RWPE1 (cell line): ENCODE measurements around the gene RAG1.

Experiments used
- CTCF ChIA-PET: fragments of 350-600 bp; sonication (Branson Sonifier 250); formaldehyde crosslinking; extraction: SDS; loops from one replicate; lab custom pipeline; 2021; lab: Yijun Ruan, JAX
- POLR2A ChIA-PET: fragments of 400-600 bp; formaldehyde crosslinking; extraction: SDS; loops from one replicate; lab custom pipeline; 2020; ENCODE audit warnings: antibody characterized with exemption; ENCODE audit not compliant: low non-redundant PET; lab: Yijun Ruan, JAX
- DNase-seq: peaks from one replicate; pipeline ENCODE4 v3.0.0; 2012; ENCODE audit warnings: low spot score
- H3K27ac ChIP-seq: fragments of 450-650 bp; 2 replicates; pipeline ENCODE4 v1.5.1; 2017
- TF ChIP-seq, protein P1 (sequence below): fragments of 450-650 bp; conservative IDR thresholded peaks from 2 replicates; pipeline ENCODE4 v1.5.1; 2017; ENCODE audit warnings: low read depth, mild to moderate bottlenecking

Gene RAG1

DNA sequence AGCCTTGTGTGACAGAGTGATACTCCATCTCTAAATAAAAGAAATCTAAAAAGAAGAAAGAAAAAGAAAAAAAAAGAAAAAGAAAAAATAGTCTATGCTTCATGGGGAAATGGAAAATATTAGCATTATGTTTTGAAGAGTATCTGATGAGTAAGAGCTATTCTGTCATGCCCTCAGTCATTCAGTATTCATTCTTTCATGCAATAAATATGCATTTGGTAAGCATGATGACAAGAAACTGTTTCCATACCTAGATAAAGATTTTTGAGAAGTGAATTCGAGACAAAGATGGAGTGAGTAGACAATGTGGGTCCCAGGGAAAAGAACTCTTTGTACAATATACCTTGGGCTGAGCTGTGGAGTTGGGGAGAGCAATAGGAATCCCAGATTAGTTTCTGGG lies 20.3 kb downstream of the RAG1 start:
- no peak overlapping the region for H3K27ac ChIP-seq
- no peak for DNase-seq
- POLR2A ChIA-PET: no interaction called here
- TF ChIP-seq, protein P1, sequence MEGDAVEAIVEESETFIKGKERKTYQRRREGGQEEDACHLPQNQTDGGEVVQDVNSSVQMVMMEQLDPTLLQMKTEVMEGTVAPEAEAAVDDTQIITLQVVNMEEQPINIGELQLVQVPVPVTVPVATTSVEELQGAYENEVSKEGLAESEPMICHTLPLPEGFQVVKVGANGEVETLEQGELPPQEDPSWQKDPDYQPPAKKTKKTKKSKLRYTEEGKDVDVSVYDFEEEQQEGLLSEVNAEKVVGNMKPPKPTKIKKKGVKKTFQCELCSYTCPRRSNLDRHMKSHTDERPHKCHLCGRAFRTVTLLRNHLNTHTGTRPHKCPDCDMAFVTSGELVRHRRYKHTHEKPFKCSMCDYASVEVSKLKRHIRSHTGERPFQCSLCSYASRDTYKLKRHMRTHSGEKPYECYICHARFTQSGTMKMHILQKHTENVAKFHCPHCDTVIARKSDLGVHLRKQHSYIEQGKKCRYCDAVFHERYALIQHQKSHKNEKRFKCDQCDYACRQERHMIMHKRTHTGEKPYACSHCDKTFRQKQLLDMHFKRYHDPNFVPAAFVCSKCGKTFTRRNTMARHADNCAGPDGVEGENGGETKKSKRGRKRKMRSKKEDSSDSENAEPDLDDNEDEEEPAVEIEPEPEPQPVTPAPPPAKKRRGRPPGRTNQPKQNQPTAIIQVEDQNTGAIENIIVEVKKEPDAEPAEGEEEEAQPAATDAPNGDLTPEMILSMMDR: no peak
- CTCF ChIA-PET: no interaction called here

DNA sequence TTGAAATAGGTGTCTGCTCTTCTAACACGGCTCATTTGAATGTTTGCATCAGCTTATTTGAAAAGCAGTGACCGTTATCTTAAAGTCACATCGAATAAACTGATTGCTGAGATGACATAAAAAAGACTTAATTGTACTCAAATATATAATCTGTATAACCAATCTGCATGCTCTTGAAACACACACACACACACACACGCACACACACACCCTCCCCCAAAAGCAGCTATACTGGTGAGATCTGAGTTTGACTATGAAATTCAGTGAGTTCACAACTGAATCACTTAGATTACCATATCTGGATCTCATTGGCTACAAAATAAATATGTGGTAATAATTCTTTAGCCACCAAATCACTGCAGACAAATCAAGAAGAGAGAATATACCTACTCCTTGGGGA lies 22.7 kb downstream of the RAG1 start:
- TF ChIP-seq, protein P1: no peak
- H3K27ac ChIP-seq: no peak overlapping the region
- ChIA-PET CTCF (interaction anchor here (0.6 kb wide), 1 partner anchor 969 kb away, joined by 3 read pairs; no protein-coding TSS in a partner anchor), POLR2A (no interaction called here)
- no peak for DNase-seq

DNA sequence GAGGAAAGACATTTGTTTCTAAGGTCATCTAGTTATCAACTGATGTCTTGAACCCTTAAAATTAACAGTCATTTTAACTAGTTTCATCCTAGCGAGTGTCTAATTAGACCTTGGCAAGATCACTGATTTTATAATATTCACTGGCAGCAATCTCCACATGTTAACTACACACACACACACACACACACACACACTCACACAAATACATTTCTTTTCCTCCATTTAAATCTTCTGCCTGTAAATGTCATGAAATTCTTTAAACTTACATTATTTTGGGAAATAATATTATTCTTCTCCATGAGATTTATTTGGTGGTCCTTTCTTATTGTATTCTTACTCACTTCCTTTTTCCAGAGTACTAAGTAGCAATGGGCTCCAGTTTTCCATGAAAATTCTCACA lies 23.6 kb downstream of the RAG1 start:
- no peak overlapping the region for H3K27ac ChIP-seq
- CTCF ChIA-PET: no interaction called here
- POLR2A ChIA-PET: no interaction called here
- DNase-seq: no peak
- TF ChIP-seq, protein P1: no peak

DNA sequence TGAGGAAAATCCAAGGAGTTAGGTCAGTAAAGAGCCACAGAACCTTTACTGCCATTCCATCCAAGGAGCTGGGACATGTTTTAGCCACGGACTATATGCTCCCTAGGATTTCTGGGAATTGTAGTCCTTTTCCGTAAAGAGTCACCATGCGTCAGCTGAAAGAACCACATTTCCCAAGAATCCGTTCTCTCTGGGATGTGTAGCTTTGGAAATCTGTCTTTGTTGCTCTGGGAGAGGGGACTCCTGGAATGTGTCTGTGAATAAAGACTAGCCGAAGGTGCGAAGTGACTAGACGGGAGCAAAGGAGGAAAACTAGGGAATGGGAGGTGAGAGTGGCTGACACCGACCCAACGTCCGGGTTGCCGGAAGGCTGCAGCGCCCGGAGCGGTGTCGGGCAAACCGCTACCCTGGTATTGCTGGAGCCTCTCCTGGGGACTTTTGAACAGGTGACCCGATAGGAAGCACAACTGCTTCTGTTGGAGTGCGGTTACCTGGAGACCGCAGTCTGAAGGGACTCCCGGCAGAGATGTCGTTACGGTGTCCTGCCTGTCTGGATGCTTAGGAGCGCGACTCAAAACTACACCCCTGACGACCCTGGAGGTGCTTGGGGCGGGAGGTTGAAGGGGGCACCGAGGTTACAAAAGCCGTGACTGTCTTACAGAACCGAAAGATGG lies 26.6 kb downstream of the RAG1 start, which contains the start of gene IFTAP:
Gene IFTAP (plus strand): TSS at position 187 of the 674 bp plus-strand sequence. CDS start 15,602 bp downstream, outside the sequence.
- H3K27ac ChIP-seq: peak within 1 kb of the TSS; percentile 31; the same call in 1 of the 2 replicates
- TF ChIP-seq, protein P1: no peak
- DNase-seq: peak; percentile 87
- ChIA-PET CTCF (interaction anchor here (0.5 to 0.7 kb wide), 2 partner anchors 26 to 48 kb away, joined by 3 read pairs; no protein-coding TSS in a partner anchor), POLR2A (no interaction called here)

DNA sequence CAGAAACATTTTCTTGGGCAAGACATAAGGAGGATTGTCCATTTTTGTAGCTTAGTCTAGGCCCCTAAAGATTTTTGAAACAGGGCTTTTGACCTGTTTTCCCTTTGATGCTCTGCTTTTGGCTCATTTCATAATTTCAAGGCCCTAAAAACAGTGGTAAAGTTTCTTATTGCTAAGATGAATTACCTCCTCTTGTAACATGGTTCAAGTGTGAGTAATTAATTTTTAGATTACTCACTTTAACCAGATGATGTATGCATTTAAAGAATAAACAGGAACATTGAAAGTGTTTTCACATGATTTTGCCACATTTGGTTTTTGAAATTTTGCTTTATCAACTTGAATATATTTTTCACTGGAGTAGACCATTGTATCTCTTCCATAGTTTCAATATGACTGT lies 29.1 kb downstream of the RAG1 start:
- POLR2A ChIA-PET: no interaction called here
- TF ChIP-seq, protein P1: no peak
- CTCF ChIA-PET: no interaction called here
- no peak overlapping the region for H3K27ac ChIP-seq
- no peak for DNase-seq

DNA sequence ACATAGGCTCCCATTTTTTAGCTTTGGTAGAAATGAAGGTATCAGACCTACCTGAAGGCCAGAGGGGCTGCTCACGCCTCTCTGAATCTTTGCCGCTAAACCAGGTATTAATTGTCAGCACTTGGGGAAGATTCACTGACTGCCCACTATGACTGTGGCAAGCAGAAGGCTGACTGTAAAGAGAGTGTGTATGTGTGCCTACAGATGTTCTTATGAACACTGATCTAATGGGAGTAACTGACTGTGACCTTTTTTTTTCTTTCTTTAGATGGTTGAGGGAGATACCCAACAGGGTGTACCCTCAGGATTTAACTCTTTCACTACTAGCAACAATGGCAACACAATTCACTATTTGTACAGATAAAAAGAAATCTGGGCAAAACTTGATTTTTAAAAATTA lies 30.2 kb downstream of the RAG1 start, which contains the start of gene RAG2:
Gene RAG2 (minus strand): TSS at position 186 of the 400 bp plus-strand sequence. CDS start 4,068 bp downstream, outside the sequence.
- TF ChIP-seq, protein P1: no peak
- ChIA-PET CTCF (no interaction called here), POLR2A (no interaction called here)
- DNase-seq: no peak
- no peak within 1 kb of the TSS for H3K27ac ChIP-seq
